ENCODE data around the gene PAK5.
A peak's percentile ranks its signal among the peaks of the same experiment; 100 is the strongest.

Gene PAK5

GRCh38 chr20:9838378-9839295 is at the start of gene PAK5:
PAK5 (minus strand) TSS chr20:9839076; CDS start chr20:9644328, 194,748 bp downstream.
- no peaks in the 10 kb centered on the region for H3K36me3 ChIP-seq (ENCODE audit: control insufficient read depth in 5 of 5, insufficient read depth in 5 of 5, low read length in 5 of 5)
- H3K27me3 ChIP-seq (ENCODE audit: control insufficient read depth in 5 of 5, insufficient read depth in 4 of 5, low read length in 5 of 5), result peaks cover 15 to 25% (median 19%) of the 10 kb centered on the region in 5 donors
- peaks cover 0 to 10% (median 8%) of the 10 kb centered on the region in 5 donors for H3K4me1 ChIP-seq (ENCODE audit: control insufficient read depth in 5 of 5, insufficient read depth in 5 of 5, low read length in 5 of 5)
- H3K4me3 ChIP-seq (ENCODE audit: low read depth in 1 of 5, low read length in 5 of 5), result peak within 1 kb of the TSS in 2 of 5 donors; percentile 12 to 43
- peaks cover 0 to 6% (median 5%) of the 10 kb centered on the region in 5 donors for H3K9me3 ChIP-seq (ENCODE audit: control insufficient read depth in 5 of 5, low read length in 5 of 5)
- no peak within 1 kb of the TSS for H3K27ac ChIP-seq (ENCODE audit: low read depth, low read length)
- H3K9ac ChIP-seq (ENCODE audit: low read length in 5 of 5), result no peak within 1 kb of the TSS

DNA sequence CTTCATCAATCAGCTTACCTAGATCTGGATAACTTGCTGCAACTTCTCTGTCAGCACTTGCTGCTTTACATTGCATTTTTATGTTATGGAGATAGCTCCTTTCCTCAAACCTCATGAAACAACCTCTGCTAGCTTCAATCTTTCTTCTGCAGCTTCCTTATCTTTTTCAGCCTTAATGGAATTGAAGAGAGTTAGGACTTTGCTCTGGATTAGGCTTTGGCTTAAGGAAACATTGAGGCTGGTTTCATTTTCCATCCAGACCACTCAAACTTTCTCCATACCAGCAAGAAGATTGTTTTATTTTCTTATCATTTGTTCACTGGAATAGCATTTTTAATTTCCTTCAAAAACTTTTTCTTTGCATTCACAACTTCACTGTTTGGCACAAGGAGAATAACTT is 48.8 kb upstream of the PAK5 start:
- Histone ChIP-seq H3K4me3 (ENCODE audit: low read depth in 1 of 5, low read length in 5 of 5) (no peak overlapping the region), H3K4me1 (ENCODE audit: control insufficient read depth in 5 of 5, insufficient read depth in 5 of 5, low read length in 5 of 5) (no peaks in the 10 kb centered on the region), H3K27me3 (ENCODE audit: control insufficient read depth in 5 of 5, insufficient read depth in 4 of 5, low read length in 5 of 5) (peaks cover 0 to 2% (median 0%) of the 10 kb centered on the region in 5 donors), H3K9ac (ENCODE audit: low read length in 5 of 5) (no peak overlapping the region), H3K36me3 (ENCODE audit: control insufficient read depth in 5 of 5, insufficient read depth in 5 of 5, low read length in 5 of 5) (no peaks in the 10 kb centered on the region), H3K27ac (ENCODE audit: low read depth, low read length) (no peak overlapping the region), H3K9me3 (ENCODE audit: control insufficient read depth in 5 of 5, low read length in 5 of 5) (no peaks in the 10 kb centered on the region)

DNA sequence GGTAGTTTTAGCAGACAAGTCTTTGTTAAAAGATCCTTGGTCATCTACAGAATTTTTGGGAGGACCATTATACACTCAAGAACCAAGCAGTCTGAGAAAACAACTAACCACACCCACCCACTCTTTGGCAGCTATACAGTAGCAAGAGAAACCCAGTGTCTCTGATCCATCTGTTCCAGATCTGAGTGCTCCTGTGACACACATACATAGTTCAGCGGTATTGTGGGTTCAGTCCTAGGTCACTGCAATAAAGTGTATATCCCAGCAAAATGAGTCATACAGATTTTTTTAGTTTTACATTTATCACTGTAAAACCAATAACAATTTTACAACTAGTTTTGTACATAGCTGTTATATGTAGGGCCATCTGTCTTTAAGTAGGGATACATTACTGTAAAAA is 47.4 kb upstream of the PAK5 start:
- Histone ChIP-seq H3K27me3 (ENCODE audit: control insufficient read depth in 5 of 5, insufficient read depth in 4 of 5, low read length in 5 of 5) (peaks cover 0 to 2% (median 0%) of the 10 kb centered on the region in 5 donors), H3K4me3 (ENCODE audit: low read depth in 1 of 5, low read length in 5 of 5) (no peak overlapping the region), H3K9me3 (ENCODE audit: control insufficient read depth in 5 of 5, low read length in 5 of 5) (no peaks in the 10 kb centered on the region), H3K36me3 (ENCODE audit: control insufficient read depth in 5 of 5, insufficient read depth in 5 of 5, low read length in 5 of 5) (no peaks in the 10 kb centered on the region), H3K9ac (ENCODE audit: low read length in 5 of 5) (no peak overlapping the region), H3K27ac (ENCODE audit: low read depth, low read length) (no peak overlapping the region), H3K4me1 (ENCODE audit: control insufficient read depth in 5 of 5, insufficient read depth in 5 of 5, low read length in 5 of 5) (no peaks in the 10 kb centered on the region)

- Histone ChIP-seq H3K9ac (ENCODE audit: low read length in 5 of 5) (no peak overlapping the region), H3K9me3 (ENCODE audit: control insufficient read depth in 5 of 5, low read length in 5 of 5) (no peaks in the 10 kb centered on the region), H3K27ac (ENCODE audit: low read depth, low read length) (no peak overlapping the region), H3K4me1 (ENCODE audit: control insufficient read depth in 5 of 5, insufficient read depth in 5 of 5, low read length in 5 of 5) (no peaks in the 10 kb centered on the region), H3K4me3 (ENCODE audit: low read depth in 1 of 5, low read length in 5 of 5) (no peak overlapping the region), H3K27me3 (ENCODE audit: control insufficient read depth in 5 of 5, insufficient read depth in 4 of 5, low read length in 5 of 5) (peaks cover 0 to 2% (median 0%) of the 10 kb centered on the region in 5 donors), H3K36me3 (ENCODE audit: control insufficient read depth in 5 of 5, insufficient read depth in 5 of 5, low read length in 5 of 5) (no peaks in the 10 kb centered on the region)
These were observed 45.8 kb upstream of the PAK5 start for GRCh38 chr20:9884666-9885065.

GRCh38 chr20:9884061-9884460 is 45.2 kb upstream of the PAK5 start:
- no peaks in the 10 kb centered on the region for H3K36me3 ChIP-seq (ENCODE audit: control insufficient read depth in 5 of 5, insufficient read depth in 5 of 5, low read length in 5 of 5)
- no peak overlapping the region for H3K9ac ChIP-seq (ENCODE audit: low read length in 5 of 5)
- no peaks in the 10 kb centered on the region for H3K4me1 ChIP-seq (ENCODE audit: control insufficient read depth in 5 of 5, insufficient read depth in 5 of 5, low read length in 5 of 5)
- no peak overlapping the region for H3K27ac ChIP-seq (ENCODE audit: low read depth, low read length)
- H3K4me3 ChIP-seq (ENCODE audit: low read depth in 1 of 5, low read length in 5 of 5), result no peak overlapping the region
- no peaks in the 10 kb centered on the region for H3K9me3 ChIP-seq (ENCODE audit: control insufficient read depth in 5 of 5, low read length in 5 of 5)
- peaks cover 0 to 2% (median 0%) of the 10 kb centered on the region in 5 donors for H3K27me3 ChIP-seq (ENCODE audit: control insufficient read depth in 5 of 5, insufficient read depth in 4 of 5, low read length in 5 of 5)

GRCh38 chr20:9877932-9878495 is 39.1 kb upstream of the PAK5 start:
- H3K9me3 ChIP-seq (ENCODE audit: control insufficient read depth in 5 of 5, low read length in 5 of 5), result peaks cover 0 to 3% (median 0%) of the 10 kb centered on the region in 5 donors
- H3K36me3 ChIP-seq (ENCODE audit: control insufficient read depth in 5 of 5, insufficient read depth in 5 of 5, low read length in 5 of 5), result no peaks in the 10 kb centered on the region
- H3K9ac ChIP-seq (ENCODE audit: low read length in 5 of 5), result no peak overlapping the region
- no peaks in the 10 kb centered on the region for H3K27me3 ChIP-seq (ENCODE audit: control insufficient read depth in 5 of 5, insufficient read depth in 4 of 5, low read length in 5 of 5)
- no peak overlapping the region for H3K27ac ChIP-seq (ENCODE audit: low read depth, low read length)
- H3K4me1 ChIP-seq (ENCODE audit: control insufficient read depth in 5 of 5, insufficient read depth in 5 of 5, low read length in 5 of 5), result no peaks in the 10 kb centered on the region
- H3K4me3 ChIP-seq (ENCODE audit: low read depth in 1 of 5, low read length in 5 of 5), result no peak overlapping the region

DNA sequence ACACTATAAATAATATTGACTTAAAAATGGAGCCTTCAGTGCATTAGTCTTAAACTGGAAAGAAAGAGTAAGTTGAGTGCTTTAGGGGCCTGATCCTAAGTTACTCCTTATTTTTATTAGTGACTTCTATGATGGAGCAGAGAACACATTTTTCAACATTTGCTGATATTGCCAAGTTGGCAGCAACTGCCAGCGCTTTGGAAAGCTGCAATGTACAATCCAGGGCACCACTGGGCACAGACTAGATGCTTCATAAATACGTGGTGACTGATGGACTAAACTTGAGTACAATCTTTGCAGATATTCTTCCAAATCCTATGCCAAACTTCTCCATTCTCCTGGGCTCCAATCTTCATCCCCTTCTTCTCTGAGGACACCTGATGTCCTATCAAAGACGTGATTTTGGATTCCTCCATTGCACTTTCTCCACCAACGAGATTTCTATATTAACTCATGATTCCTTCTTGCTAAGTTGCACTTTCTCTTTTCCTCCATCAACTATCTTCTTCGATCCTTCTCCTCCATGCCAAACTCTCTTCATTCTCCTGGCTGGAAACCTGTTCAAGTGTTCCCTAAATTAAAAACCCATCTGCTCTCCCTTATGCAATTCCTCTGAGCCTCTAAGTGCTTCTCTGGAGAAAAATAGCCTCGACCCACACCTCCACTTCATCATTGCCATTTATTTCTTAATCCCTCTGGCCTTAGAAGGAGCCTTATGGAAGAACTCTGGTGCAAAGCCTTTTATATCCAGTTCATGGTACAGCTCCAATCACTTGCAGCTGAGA is 28.5 kb upstream of the PAK5 start:
- no peak overlapping the region for H3K9ac ChIP-seq (ENCODE audit: low read length in 5 of 5)
- H3K4me1 ChIP-seq (ENCODE audit: control insufficient read depth in 5 of 5, insufficient read depth in 5 of 5, low read length in 5 of 5), result peaks cover 0 to 4% (median 0%) of the 10 kb centered on the region in 5 donors
- no peak overlapping the region for H3K27ac ChIP-seq (ENCODE audit: low read depth, low read length)
- no peak overlapping the region for H3K4me3 ChIP-seq (ENCODE audit: low read depth in 1 of 5, low read length in 5 of 5)
- H3K36me3 ChIP-seq (ENCODE audit: control insufficient read depth in 5 of 5, insufficient read depth in 5 of 5, low read length in 5 of 5), result no peaks in the 10 kb centered on the region
- H3K27me3 ChIP-seq (ENCODE audit: control insufficient read depth in 5 of 5, insufficient read depth in 4 of 5, low read length in 5 of 5), result no peaks in the 10 kb centered on the region
- H3K9me3 ChIP-seq (ENCODE audit: control insufficient read depth in 5 of 5, low read length in 5 of 5), result no peaks in the 10 kb centered on the region

DNA sequence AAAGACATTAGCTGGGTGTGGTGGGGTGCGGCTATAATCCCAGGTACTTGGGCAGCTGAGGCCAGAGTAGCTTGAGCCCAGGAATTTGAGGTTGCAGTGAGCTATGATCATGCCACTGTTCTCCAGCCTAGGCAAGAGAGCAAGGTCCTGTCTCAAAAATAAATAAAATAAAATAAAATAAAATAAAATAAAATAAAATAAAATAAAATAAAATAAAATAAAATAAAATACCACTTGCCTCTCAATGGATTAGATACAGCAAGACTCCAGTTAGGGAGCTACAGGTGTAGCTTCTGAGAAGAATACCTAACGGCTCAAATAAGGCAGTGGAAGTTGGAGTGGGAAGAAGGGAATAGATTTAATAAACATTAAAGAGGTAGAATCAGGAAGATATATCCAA is 13.7 kb upstream of the PAK5 start:
- Histone ChIP-seq H3K36me3 (ENCODE audit: control insufficient read depth in 5 of 5, insufficient read depth in 5 of 5, low read length in 5 of 5) (no peaks in the 10 kb centered on the region), H3K27me3 (ENCODE audit: control insufficient read depth in 5 of 5, insufficient read depth in 4 of 5, low read length in 5 of 5) (no peaks in the 10 kb centered on the region), H3K4me3 (ENCODE audit: low read depth in 1 of 5, low read length in 5 of 5) (no peak overlapping the region), H3K4me1 (ENCODE audit: control insufficient read depth in 5 of 5, insufficient read depth in 5 of 5, low read length in 5 of 5) (no peaks in the 10 kb centered on the region), H3K27ac (ENCODE audit: low read depth, low read length) (no peak overlapping the region), H3K9me3 (ENCODE audit: control insufficient read depth in 5 of 5, low read length in 5 of 5) (no peaks in the 10 kb centered on the region), H3K9ac (ENCODE audit: low read length in 5 of 5) (no peak overlapping the region)

GRCh38 chr20:9839626-9840025 is 750 bp upstream of the PAK5 start:
- Histone ChIP-seq H3K36me3 (ENCODE audit: control insufficient read depth in 5 of 5, insufficient read depth in 5 of 5, low read length in 5 of 5) (no peaks in the 10 kb centered on the region), H3K27ac (ENCODE audit: low read depth, low read length) (no peak overlapping the region), H3K27me3 (ENCODE audit: control insufficient read depth in 5 of 5, insufficient read depth in 4 of 5, low read length in 5 of 5) (peaks cover 15 to 25% (median 19%) of the 10 kb centered on the region in 5 donors), H3K9me3 (ENCODE audit: control insufficient read depth in 5 of 5, low read length in 5 of 5) (peaks cover 0 to 6% (median 5%) of the 10 kb centered on the region in 5 donors), H3K4me1 (ENCODE audit: control insufficient read depth in 5 of 5, insufficient read depth in 5 of 5, low read length in 5 of 5) (peaks cover 0 to 10% (median 8%) of the 10 kb centered on the region in 5 donors), H3K4me3 (ENCODE audit: low read depth in 1 of 5, low read length in 5 of 5) (no peak overlapping the region), H3K9ac (ENCODE audit: low read length in 5 of 5) (no peak overlapping the region)

Data from subcutaneous abdominal adipose tissue (tissue), 5 donors.